Tibial nerve (tissue), 4 donors: ENCODE measurements around the gene SNX20.
A peak's percentile ranks its signal among the peaks of the same experiment; 100 is the strongest.

ENCODE experiments used
- CTCF ChIP-seq, 5 experiments: fragments of 200-600 bp in 3 of 5; fragments of 450-650 bp in 2 of 5; sonication (generic) in 3 of 5; IDR thresholded peaks; one replicate each; pipeline ENCODE4 v1.5.1; 2016 to 2019; ENCODE audit warnings: antibody characterized with exemption in 5 of 5, mild to moderate bottlenecking in 3 of 5, moderate library complexity in 2 of 5
- EP300 ChIP-seq, 2 donors: sonication (generic); formaldehyde crosslinking; IDR thresholded peaks; one replicate each; pipeline ENCODE4 v1.6.1; 2017; ENCODE audit warnings: antibody characterized with exemption in 2 of 2, mild to moderate bottlenecking in 1 of 2
- POLR2A ChIP-seq, 2 donors: fragments of 450-650 bp; IDR thresholded peaks; one replicate each; pipeline ENCODE4 v1.6.1; 2017; ENCODE audit warnings: antibody characterized with exemption in 2 of 2, mild to moderate bottlenecking in 2 of 2, moderate library complexity in 2 of 2

- TF ChIP-seq CTCF (IDR thresholded peaks at IDR 0.05) = no peak
- peak in 1 of 2 donors; percentile 30 for TF ChIP-seq POLR2A (IDR thresholded peaks at IDR 0.05)
- peak in 1 of 2 donors; percentile 55 for TF ChIP-seq EP300 (IDR thresholded peaks at IDR 0.05)
Observed at GRCh38 chr16:50696575-50697420, 15.7 kb upstream of the SNX20 start.
